ENCODE data around the gene RABEP2.

DNA sequence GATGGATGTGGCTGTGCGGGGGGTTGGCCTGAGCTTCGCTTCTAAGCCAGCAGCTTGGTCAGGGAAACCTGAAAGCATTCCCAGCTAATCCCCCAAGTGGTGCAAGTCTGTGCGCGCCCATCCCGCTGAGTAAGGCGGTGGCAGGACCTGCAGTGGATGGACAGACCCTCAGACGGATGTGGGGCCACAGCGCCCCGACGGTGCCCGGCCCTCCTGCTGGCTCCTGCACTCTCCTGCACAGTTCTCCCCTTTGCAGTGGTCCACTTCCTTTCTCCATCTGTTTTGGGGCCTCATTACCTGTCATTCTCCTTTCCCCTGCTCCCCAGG, 44.5 kb downstream of the RABEP2 start:
- TF ChIP-seq CTCF (IDR thresholded peaks at IDR 0.05; ENCODE audit: low read depth, low read length) (no peak), EZH2phosphoT487 (IDR thresholded peaks at IDR 0.05; ENCODE audit: low read depth) (no peak)

Data from OCI-LY3 (cell line).